ENCODE results near the gene BTBD19. TPM values are rescaled to one million over a fixed set of nuclear protein-coding genes. Genes with fewer than 3 reads are reported as not detected.

BTBD19 gene
- total and polyA plus RNA-seq, 2 donors (not counting 1 experiment from before 2014, with no cell fraction given): 5.0 to 8.7 TPM

DNA sequence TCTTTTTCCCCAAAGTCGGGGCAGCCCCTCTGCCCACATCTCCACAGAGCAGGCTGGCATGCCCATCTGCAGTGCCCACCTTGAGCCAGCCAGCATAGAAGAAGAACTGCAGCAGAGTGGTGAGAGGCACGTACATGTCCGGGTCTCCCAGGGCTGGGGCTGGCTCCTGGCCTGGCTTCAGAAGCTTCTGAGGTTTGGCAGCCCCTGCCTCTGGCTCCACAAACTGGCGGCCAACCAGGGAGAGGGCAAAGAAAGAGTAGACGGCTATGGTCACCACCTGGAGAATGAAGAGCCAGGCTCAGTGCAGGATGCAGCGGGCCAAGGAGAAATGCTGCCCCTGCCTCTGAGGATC, 23.3 kb upstream of the BTBD19 start:
- no peak for TF ChIP-seq EZH2 (IDR thresholded peaks at IDR 0.05; ENCODE audit: low read length, missing control alignments)
- TF ChIP-seq, protein P1, sequence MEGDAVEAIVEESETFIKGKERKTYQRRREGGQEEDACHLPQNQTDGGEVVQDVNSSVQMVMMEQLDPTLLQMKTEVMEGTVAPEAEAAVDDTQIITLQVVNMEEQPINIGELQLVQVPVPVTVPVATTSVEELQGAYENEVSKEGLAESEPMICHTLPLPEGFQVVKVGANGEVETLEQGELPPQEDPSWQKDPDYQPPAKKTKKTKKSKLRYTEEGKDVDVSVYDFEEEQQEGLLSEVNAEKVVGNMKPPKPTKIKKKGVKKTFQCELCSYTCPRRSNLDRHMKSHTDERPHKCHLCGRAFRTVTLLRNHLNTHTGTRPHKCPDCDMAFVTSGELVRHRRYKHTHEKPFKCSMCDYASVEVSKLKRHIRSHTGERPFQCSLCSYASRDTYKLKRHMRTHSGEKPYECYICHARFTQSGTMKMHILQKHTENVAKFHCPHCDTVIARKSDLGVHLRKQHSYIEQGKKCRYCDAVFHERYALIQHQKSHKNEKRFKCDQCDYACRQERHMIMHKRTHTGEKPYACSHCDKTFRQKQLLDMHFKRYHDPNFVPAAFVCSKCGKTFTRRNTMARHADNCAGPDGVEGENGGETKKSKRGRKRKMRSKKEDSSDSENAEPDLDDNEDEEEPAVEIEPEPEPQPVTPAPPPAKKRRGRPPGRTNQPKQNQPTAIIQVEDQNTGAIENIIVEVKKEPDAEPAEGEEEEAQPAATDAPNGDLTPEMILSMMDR (conservative IDR thresholded peaks at IDR 0.05 in 1 of 2, IDR thresholded peaks at IDR 0.05 in 1 of 2; ENCODE audit: low read depth in 1 of 2, low read length in 2 of 2): no peak
- Histone ChIP-seq H3K4me2 (ENCODE audit: extremely low read depth, insufficient read depth, low read length) (no peak overlapping the region), H3K27me3 (ENCODE audit: control insufficient read depth, insufficient read depth, low read length) (no peaks in the 10 kb centered on the region), H3K9ac (ENCODE audit: insufficient read depth, low read length) (no peak overlapping the region), H3K9me3 (ENCODE audit: control insufficient read depth, insufficient read depth, low read depth, low read length) (no peaks in the 10 kb centered on the region), H3K36me3 (ENCODE audit: control insufficient read depth, insufficient read depth, low read length) (peaks cover 6% of the 10 kb centered on the region), H2AFZ (ENCODE audit: low read length) (no peak overlapping the region), H3K4me1 (ENCODE audit: control insufficient read depth, extremely low read depth, insufficient read depth, low read length) (peaks cover 8% of the 10 kb centered on the region), H4K20me1 (ENCODE audit: control insufficient read depth, extremely low read depth, insufficient read depth, low read length) (no peaks in the 10 kb centered on the region), H3K27ac (ENCODE audit: insufficient read depth, low read length) (no peak overlapping the region), H3K79me2 (ENCODE audit: control insufficient read depth, insufficient read depth, low read length) (no peaks in the 10 kb centered on the region), H3K4me3 (replicated peaks in 1 of 4; ENCODE audit: control extremely low read depth in 1 of 4, insufficient read depth in 1 of 4, low read depth in 3 of 4, low read length in 4 of 4) (no peak overlapping the region)
- no peak for DNase-seq (ENCODE audit: low read depth in 2 of 2)

DNA sequence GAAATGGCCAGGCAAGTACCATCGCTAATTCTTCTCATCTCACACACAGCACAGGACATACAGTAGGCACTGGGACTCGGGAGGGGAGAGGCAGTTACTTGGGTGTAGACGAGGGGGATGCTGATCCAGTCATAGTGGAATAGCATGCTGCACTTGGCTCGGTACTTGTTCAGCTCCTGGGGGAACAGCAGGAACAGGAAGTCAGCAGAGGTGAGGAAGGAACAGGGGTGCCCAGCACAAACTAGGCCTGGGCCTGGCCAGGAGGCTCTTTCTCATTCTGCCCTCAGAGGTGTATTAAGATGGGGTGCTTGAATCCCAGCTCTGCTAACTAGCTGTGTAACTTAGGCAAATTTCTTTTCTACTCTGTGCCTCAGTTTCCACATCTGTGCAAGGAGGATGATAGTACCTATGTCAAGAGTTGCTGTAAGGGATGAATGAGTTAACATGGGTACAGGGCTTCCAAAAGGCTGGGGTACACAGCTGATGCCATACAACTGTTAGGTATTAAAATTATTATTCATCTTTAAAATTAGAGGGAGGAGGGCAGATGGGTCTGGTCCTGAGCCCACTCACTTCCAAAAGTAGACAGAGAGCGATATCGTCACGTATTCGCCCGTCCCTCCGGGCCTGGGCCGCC, 22.7 kb upstream of the BTBD19 start:
- peaks cover 8% of the 10 kb centered on the region for H3K4me1 ChIP-seq (ENCODE audit: control insufficient read depth, extremely low read depth, insufficient read depth, low read length)
- H3K9ac ChIP-seq (ENCODE audit: insufficient read depth, low read length): no peak overlapping the region

DNA sequence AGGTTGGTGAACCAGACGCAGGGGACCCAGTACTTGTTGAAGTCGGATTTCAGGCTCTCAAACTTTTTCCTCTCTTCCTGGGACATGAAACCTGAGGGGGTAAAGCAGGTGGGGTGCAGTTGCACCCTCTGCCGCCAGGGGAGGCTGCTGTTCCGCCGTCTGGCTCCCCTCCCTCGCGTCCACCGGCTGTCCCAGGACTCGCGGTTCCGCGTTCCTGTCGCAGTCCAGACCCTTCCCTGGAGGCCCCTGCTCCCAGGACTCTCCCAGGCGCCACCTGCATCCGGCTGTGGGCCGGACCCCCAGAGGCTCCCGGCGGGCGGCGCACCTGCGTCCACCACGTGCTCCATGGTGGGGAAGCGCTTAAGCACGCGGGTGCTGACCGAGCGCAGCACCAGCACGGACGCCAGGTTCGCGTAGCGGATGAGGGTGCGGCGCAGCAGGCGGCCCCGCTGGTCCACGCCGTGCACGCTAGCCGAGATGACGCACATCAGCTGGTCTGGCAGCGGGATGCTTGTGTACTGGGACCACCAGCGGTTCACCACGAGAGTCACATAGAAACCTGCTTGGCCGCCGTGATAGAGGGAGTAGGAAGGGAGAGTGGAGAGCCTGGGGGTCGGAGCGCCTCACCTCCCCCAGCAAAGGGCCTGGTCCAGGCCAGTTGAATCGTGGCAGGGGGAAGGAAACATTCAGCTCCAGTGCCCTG, 22.0 kb upstream of the BTBD19 start:
- peak overlapping the region; percentile 40 for H3K9ac ChIP-seq (ENCODE audit: insufficient read depth, low read length)
- H4K20me1 ChIP-seq (ENCODE audit: control insufficient read depth, extremely low read depth, insufficient read depth, low read length): no peaks in the 10 kb centered on the region
- H3K9me3 ChIP-seq (ENCODE audit: control insufficient read depth, insufficient read depth, low read depth, low read length): no peaks in the 10 kb centered on the region
- TF ChIP-seq EZH2 (IDR thresholded peaks at IDR 0.05; ENCODE audit: low read length, missing control alignments): no peak
- TF ChIP-seq, protein P1 (conservative IDR thresholded peaks at IDR 0.05 in 1 of 2, IDR thresholded peaks at IDR 0.05 in 1 of 2; ENCODE audit: low read depth in 1 of 2, low read length in 2 of 2): peak; percentile 96 to 99
- H3K4me1 ChIP-seq (ENCODE audit: control insufficient read depth, extremely low read depth, insufficient read depth, low read length): peaks cover 8% of the 10 kb centered on the region
- H3K27ac ChIP-seq (ENCODE audit: insufficient read depth, low read length): no peak overlapping the region
- DNase-seq (ENCODE audit: low read depth in 2 of 2): peak; percentile 50 to 68
- H3K4me3 ChIP-seq (replicated peaks in 1 of 4; ENCODE audit: control extremely low read depth in 1 of 4, insufficient read depth in 1 of 4, low read depth in 3 of 4, low read length in 4 of 4): peak overlapping the region in 3 of 4 experiments; percentile 26 to 50 (median 43)
- H3K36me3 ChIP-seq (ENCODE audit: control insufficient read depth, insufficient read depth, low read length): peaks cover 1% of the 10 kb centered on the region
- no peaks in the 10 kb centered on the region for H3K27me3 ChIP-seq (ENCODE audit: control insufficient read depth, insufficient read depth, low read length)
- H2AFZ ChIP-seq (ENCODE audit: low read length): peak overlapping the region; percentile 43
- no peaks in the 10 kb centered on the region for H3K79me2 ChIP-seq (ENCODE audit: control insufficient read depth, insufficient read depth, low read length)
- peak overlapping the region; percentile 89 for H3K4me2 ChIP-seq (ENCODE audit: extremely low read depth, insufficient read depth, low read length)

More for the DNA sequence above, 22.7 kb upstream of the BTBD19 start:
- Histone ChIP-seq H3K27ac (ENCODE audit: insufficient read depth, low read length) (no peak overlapping the region), H3K9me3 (ENCODE audit: control insufficient read depth, insufficient read depth, low read depth, low read length) (no peaks in the 10 kb centered on the region), H4K20me1 (ENCODE audit: control insufficient read depth, extremely low read depth, insufficient read depth, low read length) (no peaks in the 10 kb centered on the region), H2AFZ (ENCODE audit: low read length) (no peak overlapping the region), H3K36me3 (ENCODE audit: control insufficient read depth, insufficient read depth, low read length) (peaks cover 4% of the 10 kb centered on the region), H3K4me3 (replicated peaks in 1 of 4; ENCODE audit: control extremely low read depth in 1 of 4, insufficient read depth in 1 of 4, low read depth in 3 of 4, low read length in 4 of 4) (peak overlapping the region in 2 of 4 experiments; percentile 43 to 50), H3K79me2 (ENCODE audit: control insufficient read depth, insufficient read depth, low read length) (no peaks in the 10 kb centered on the region), H3K4me2 (ENCODE audit: extremely low read depth, insufficient read depth, low read length) (peak overlapping the region; percentile 89), H3K27me3 (ENCODE audit: control insufficient read depth, insufficient read depth, low read length) (no peaks in the 10 kb centered on the region)
- DNase-seq (ENCODE audit: low read depth in 2 of 2): no peak
- TF ChIP-seq EZH2 (IDR thresholded peaks at IDR 0.05; ENCODE audit: low read length, missing control alignments): no peak
- TF ChIP-seq, protein P1 (conservative IDR thresholded peaks at IDR 0.05 in 1 of 2, IDR thresholded peaks at IDR 0.05 in 1 of 2; ENCODE audit: low read depth in 1 of 2, low read length in 2 of 2): no peak

Measured in fibroblast of lung (primary cell).